Measurements from ENCODE around the gene GALNS. TPM values are rescaled to one million over a fixed set of nuclear protein-coding genes. Genes with fewer than 3 reads are reported as not detected.

Gene GALNS
- total and polyA plus RNA-seq, 2 of the 4 experiments (the other 2 are of a cell fraction): 7.2 to 32.5 TPM

DNA sequence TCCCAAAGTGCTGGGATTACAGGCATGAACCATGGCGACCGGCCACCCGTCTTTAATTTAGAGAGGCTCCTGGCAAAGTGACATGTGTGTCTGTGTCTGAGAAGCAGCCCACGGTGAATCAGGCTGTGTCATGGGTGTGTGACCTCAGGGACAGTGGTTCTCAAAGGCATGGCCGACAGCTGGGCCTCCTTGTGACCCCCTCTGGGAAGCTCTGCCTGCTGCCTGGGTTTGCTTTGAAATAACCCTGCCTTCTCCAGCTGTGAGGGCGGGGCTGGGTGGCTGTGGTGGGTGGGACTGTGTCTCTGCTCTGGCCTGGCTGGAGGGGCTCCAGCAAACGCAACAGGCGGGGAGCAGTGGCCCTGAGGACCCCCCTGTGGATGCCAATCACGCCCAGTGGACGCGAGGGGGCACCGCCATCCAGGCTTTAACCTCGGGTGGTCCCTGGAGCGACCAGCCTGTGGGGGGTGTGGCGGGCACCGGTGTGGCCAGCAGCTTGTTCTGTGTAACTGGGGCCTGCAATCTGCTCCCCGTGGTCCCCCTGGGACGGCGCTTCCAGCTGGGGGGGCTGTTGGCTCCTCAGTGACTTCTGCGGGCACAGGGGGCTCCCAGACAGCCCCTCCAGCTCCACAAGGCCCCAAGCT lies 36.2 kb downstream of the GALNS start:
- H3K56ac ChIP-seq (ENCODE audit: extremely low read depth, insufficient read depth, low read length): no peak overlapping the region
- H2AK9ac ChIP-seq (replicated peaks; ENCODE audit: low read depth, low read length, poor library complexity): no peak overlapping the region
- WGBS, 2 experiments (ENCODE audit: extremely low coverage in 2 of 2, insufficient read length in 1 of 2): 66% methylated on average over 3 of the region's 20 CpGs; no CpG with 5 or more reads in 1 of the 2 experiments
- CTCF ChIA-PET: no interaction called here
- H4K91ac ChIP-seq (ENCODE audit: insufficient read depth, low read depth, low read length): no peak overlapping the region
- BruUV-seq (replicated peaks): no TSS peak
- H3K4me1 ChIP-seq (ENCODE audit: control insufficient read depth, insufficient read depth, low read length): peaks cover 12% of the 10 kb centered on the region
- H3K9me3 ChIP-seq (ENCODE audit: control insufficient read depth, insufficient read depth, low read length): no peaks in the 10 kb centered on the region
- intact Hi-C loops (cut with micrococcal nuclease) (no loop called here), in situ Hi-C loops (cut with MboI; ENCODE audit: low sequenced_read_pairs) (no loop called here), dilution Hi-C loops (cut with HindIII; ENCODE audit: low sequenced_read_pairs, unreplicated experiment) (no loop called here)
- no peaks in the 10 kb centered on the region for H3K27me3 ChIP-seq (ENCODE audit: control insufficient read depth, insufficient read depth, low read length)
- no peak overlapping the region for H3K4ac ChIP-seq (ENCODE audit: low read depth, low read length)
- no peak overlapping the region for H2AFZ ChIP-seq (replicated peaks; ENCODE audit: low read length, poor library complexity)
- no peak overlapping the region for H4K8ac ChIP-seq (ENCODE audit: low read depth in 2 of 2, low read length in 2 of 2)
- H3K4me3 ChIP-seq (ENCODE audit: insufficient read depth, low read depth, low read length): no peak overlapping the region
- H3K18ac ChIP-seq (ENCODE audit: low read depth, low read length): no peak overlapping the region
- H2BK15ac ChIP-seq (ENCODE audit: low read depth, low read length): no peak overlapping the region
- H3K4me2 ChIP-seq (ENCODE audit: low read depth, low read length): no peak overlapping the region
- H2BK5ac ChIP-seq (ENCODE audit: low read depth, low read length, poor library complexity, severe bottlenecking): no peak overlapping the region
- no peak overlapping the region for H2BK20ac ChIP-seq (ENCODE audit: low read depth, low read length)
- H3K79me1 ChIP-seq (ENCODE audit: low read depth in 1 of 2, low read length in 2 of 2): no peaks in the 10 kb centered on the region
- H3K14ac ChIP-seq (replicated peaks; ENCODE audit: low read depth, low read length): no peak overlapping the region
- H4K20me1 ChIP-seq (ENCODE audit: insufficient read depth, low read length): no peaks in the 10 kb centered on the region
- peaks cover 5% of the 10 kb centered on the region for H3K9me1 ChIP-seq (ENCODE audit: insufficient read depth, low read length)
- DNase-seq (no peak), ATAC-seq (ENCODE audit: low read depth) (no peak)
- TF ChIP-seq RCOR1 (IDR thresholded peaks at IDR 0.05; ENCODE audit: insufficient replicate concordance, low read length) (no peak), RFX5 (IDR thresholded peaks at IDR 0.05; ENCODE audit: low read depth, low read length) (no peak), MXI1 (IDR thresholded peaks at IDR 0.05; ENCODE audit: borderline replicate concordance, low read depth, low read length) (no peak), SMC3 (IDR thresholded peaks at IDR 0.05; ENCODE audit: low read depth, low read length) (no peak), FOS (IDR thresholded peaks at IDR 0.05; ENCODE audit: low read depth, low read length) (no peak), MAFK (IDR thresholded peaks at IDR 0.05; ENCODE audit: low read depth, low read length) (no peak), BHLHE40 (IDR thresholded peaks at IDR 0.05; ENCODE audit: low read depth, low read length) (no peak), MAZ (IDR thresholded peaks at IDR 0.05; ENCODE audit: borderline replicate concordance, low read depth, low read length) (no peak), CEBPB (IDR thresholded peaks at IDR 0.05; ENCODE audit: low read depth, low read length) (no peak), CHD1 (IDR thresholded peaks at IDR 0.05; ENCODE audit: low read depth, low read length) (no peak), NFE2L2 (IDR thresholded peaks at IDR 0.05; ENCODE audit: low read depth, low read length) (no peak)
- TF ChIP-seq, protein P1, sequence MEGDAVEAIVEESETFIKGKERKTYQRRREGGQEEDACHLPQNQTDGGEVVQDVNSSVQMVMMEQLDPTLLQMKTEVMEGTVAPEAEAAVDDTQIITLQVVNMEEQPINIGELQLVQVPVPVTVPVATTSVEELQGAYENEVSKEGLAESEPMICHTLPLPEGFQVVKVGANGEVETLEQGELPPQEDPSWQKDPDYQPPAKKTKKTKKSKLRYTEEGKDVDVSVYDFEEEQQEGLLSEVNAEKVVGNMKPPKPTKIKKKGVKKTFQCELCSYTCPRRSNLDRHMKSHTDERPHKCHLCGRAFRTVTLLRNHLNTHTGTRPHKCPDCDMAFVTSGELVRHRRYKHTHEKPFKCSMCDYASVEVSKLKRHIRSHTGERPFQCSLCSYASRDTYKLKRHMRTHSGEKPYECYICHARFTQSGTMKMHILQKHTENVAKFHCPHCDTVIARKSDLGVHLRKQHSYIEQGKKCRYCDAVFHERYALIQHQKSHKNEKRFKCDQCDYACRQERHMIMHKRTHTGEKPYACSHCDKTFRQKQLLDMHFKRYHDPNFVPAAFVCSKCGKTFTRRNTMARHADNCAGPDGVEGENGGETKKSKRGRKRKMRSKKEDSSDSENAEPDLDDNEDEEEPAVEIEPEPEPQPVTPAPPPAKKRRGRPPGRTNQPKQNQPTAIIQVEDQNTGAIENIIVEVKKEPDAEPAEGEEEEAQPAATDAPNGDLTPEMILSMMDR (conservative IDR thresholded peaks at IDR 0.05; ENCODE audit: low read depth, low read length): no peak
- TF ChIP-seq, protein P2, sequence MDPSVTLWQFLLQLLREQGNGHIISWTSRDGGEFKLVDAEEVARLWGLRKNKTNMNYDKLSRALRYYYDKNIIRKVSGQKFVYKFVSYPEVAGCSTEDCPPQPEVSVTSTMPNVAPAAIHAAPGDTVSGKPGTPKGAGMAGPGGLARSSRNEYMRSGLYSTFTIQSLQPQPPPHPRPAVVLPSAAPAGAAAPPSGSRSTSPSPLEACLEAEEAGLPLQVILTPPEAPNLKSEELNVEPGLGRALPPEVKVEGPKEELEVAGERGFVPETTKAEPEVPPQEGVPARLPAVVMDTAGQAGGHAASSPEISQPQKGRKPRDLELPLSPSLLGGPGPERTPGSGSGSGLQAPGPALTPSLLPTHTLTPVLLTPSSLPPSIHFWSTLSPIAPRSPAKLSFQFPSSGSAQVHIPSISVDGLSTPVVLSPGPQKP (IDR thresholded peaks at IDR 0.05; ENCODE audit: borderline replicate concordance, low read depth, low read length): no peak
- no peak overlapping the region for H3K27ac ChIP-seq (ENCODE audit: insufficient read depth, low read length)
- H3K36me3 ChIP-seq (ENCODE audit: control insufficient read depth, insufficient read depth, low read length): peaks cover 17% of the 10 kb centered on the region; the same call in 1 of the 2 replicates
- H3K9ac ChIP-seq (ENCODE audit: low read depth, low read length): no peak overlapping the region
- H3K23ac ChIP-seq (ENCODE audit: low read depth, low read length): no peak overlapping the region
- no peak overlapping the region for H4K5ac ChIP-seq (ENCODE audit: low read depth, low read length)
- H2AK5ac ChIP-seq (ENCODE audit: low read depth, low read length): no peak overlapping the region
- H2BK120ac ChIP-seq (ENCODE audit: low read depth, low read length): no peak overlapping the region
- POLR2A ChIA-PET (ENCODE audit: unreplicated experiment): no interaction called here

Data from IMR-90 (cell line).